Activated CD4-positive, CD25-positive, alpha-beta regulatory T cell treated with anti-CD3 and anti-CD28 coated beads, Interleukin-2, amount 50 U/mL, for 72 hours (primary cell): ENCODE measurements around the gene E2F1.

ENCODE experiments used
- DNase-seq: peaks from one replicate; pipeline ENCODE4 v3.0.0; 2021

Gene E2F1, protein sequence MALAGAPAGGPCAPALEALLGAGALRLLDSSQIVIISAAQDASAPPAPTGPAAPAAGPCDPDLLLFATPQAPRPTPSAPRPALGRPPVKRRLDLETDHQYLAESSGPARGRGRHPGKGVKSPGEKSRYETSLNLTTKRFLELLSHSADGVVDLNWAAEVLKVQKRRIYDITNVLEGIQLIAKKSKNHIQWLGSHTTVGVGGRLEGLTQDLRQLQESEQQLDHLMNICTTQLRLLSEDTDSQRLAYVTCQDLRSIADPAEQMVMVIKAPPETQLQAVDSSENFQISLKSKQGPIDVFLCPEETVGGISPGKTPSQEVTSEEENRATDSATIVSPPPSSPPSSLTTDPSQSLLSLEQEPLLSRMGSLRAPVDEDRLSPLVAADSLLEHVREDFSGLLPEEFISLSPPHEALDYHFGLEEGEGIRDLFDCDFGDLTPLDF

DNA sequence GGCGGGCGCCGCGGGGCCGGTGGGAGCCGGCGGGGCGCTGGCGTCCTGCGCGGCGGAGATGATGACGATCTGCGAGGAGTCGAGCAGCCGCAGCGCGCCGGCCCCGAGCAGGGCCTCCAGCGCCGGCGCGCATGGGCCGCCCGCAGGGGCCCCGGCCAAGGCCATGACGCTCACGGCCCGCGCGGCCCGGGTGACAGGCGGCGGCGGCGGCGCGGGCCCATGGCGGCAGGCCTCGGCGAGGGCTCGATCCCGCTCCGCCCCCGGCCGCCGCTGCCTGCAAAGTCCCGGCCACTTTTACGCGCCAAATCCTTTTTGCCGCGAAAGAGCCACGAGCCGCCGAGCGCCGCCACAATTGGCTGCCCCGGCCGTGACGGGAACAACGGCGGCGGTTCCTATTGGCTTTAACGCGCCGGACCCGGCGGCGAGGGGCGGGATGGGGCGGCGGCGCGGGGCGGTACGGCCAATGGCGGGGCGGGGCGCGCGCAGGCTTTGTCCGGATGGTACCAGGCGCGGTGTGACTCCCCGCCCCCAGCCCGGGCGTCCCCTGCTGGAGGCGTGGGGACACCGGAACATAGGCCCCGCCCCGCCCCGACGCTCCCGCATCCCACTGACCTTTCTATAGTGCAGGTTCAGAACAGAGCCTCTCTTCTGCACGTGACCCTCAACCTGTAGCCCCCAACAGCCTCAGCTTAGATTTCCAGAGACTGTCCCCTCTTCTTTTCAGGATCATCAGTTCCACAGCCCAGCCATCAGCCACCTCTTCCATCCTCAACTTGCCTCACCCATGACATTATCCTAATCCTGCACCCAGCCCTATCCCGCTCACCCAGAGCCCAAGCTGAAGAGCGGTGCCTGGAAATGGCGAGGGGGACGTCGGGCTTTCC is at the start of gene E2F1:
TSS of gene E2F1 (minus strand) at position 286 of the 884 bp plus-strand sequence. CDS start at position 165, 121 bp downstream.
- DNase-seq, result peak; percentile 97

- DNase-seq, result no peak
These were observed 47.7 kb upstream of the E2F1 start for GRCh38 chr20:33733654-33734576.

GRCh38 chr20:33732166-33732970 is 46.2 kb upstream of the E2F1 start:
- peak; percentile 79 for DNase-seq

- DNase-seq, result peak; percentile 90
These were observed 45.5 kb upstream of the E2F1 start, which contains the start of gene ZNF341 for GRCh38 chr20:33731693-33732165. Gene ZNF341, plus strand, starts transcription at chr20:33731996. Its CDS starts 26 bp downstream, at chr20:33732022.

- DNase-seq, result no peak
These were observed 44.9 kb upstream of the E2F1 start for GRCh38 chr20:33730946-33731692.

GRCh38 chr20:33729101-33729500 is 42.9 kb upstream of the E2F1 start:
- no peak for DNase-seq

- no peak for DNase-seq
These were observed 42.3 kb upstream of the E2F1 start for GRCh38 chr20:33728463-33728862.

DNA sequence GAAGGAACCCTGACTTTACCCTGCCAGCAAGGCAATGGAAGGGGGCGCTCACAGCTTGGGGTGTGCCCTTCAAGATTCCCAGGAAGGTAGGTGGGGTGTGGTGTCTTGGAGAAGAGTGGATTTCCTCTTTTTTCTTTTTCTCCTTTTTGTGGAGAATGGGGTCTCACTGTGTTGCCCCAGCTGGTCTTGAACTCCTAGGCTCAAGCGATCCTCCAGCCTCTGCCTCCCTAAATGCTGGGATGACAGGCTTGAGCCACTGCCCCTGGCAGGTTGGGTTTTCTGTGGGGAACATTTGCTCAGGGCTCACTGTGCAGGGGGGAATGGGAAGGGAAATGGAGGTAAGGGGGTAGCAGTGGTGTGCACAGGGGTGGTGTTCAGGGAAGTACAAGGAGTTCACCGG is 41.6 kb upstream of the E2F1 start:
- DNase-seq, result no peak

GRCh38 chr20:33727115-33727479 is 40.9 kb upstream of the E2F1 start:
- DNase-seq, result no peak

DNA sequence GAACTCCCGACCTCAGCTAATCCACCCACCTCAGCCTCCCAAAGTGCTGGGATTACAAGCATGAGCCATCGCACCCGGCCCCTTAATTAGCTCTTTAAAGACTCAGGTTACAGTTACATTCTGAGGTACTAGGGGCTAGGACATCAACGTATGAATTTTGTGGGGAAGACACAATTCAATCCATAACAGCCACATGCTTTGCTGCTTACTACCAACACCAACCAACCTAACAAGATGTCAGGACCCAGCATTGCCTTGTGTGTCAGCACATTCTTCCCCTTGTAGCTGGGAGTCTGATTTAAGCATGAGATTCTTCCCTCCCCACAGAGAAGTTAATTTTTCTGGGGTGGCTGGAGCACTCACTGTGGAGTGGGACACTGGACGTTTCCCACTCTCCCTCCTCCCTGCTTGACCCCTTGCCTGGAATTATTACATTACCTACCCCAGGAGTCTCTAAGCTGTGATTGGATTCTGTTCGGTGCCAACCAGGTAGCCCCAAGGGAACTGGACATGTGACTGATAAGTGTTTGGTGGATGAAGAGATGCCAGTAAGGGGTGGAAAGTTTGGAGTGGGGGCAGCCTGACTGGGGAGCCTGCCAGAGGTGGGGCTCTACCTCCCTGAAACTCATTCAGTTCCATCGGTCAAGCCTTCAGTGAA is 39.6 kb upstream of the E2F1 start:
- no peak for DNase-seq

DNA sequence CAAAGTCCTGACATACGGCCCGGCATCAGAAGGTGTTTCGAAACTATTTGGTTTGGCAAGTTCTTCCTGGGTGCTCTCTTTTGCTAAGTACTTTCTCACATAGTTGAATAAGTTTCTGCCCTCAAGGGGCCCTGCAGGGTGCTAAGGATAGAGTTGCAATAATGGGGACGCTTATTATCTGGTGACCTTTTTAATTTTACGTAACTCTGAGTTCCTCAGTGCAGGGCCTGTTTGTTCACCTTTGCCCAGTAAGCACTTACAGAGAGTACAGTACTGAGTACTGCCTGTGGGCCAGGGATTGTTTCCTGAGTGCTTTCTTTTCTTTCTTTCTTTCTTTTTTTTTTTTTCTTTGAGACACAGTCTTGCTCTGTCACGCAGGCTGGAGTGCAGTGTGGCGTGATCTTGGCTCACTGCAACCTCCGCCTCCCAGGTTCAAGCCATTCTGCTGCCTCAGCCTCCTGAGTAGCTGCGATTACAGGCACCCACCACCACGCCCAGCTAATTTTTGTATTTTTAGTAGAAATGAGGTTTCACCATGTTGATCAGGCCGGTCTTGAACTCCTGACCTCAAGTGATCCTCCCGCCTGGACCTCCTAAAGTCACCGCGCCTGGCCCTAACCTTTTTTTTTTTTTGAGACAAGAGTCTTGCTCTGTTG is 38.4 kb upstream of the E2F1 start:
- no peak for DNase-seq

GRCh38 chr20:33721391-33722140 is 35.4 kb upstream of the E2F1 start:
- DNase-seq, result no peak

DNA sequence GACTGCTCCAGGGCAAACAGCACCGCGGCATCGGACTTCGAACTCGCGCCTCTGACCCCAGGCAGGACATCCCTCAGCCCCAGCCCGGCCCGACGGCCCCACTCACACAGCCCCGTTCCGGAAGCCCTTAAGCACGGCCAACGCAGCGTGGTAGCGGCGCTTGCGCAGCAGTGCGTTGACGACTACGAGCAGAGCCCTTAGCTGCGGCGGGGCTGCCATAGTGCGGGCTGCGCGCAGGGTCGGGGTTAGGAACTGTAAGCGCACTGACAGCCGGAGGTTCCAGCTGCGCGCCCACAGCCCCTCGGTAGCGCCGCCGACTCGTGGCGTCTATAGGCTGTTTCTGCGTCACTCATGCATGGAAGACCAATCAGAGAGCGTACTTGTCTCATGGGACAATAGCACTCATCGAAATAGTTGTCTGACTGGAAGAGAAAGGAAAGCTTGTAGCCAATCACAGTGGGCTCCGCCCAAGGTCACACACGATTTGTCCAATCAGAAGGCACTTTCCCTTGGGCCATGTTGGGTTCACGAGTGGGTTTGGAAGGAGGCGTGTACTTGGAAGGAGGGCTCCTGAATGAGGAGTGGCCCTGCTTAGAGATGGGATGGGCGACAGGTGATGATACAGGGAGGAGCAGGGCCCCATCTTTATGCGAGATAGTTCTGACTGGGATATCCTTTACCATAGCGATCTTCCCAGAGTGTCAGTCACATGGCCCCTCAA is 34.0 kb upstream of the E2F1 start, which contains the start of gene PXMP4:
TSS of gene PXMP4 (minus strand) at position 322 of the 721 bp plus-strand sequence. CDS start at position 219, 103 bp downstream.
- peak; percentile 83 for DNase-seq

DNA sequence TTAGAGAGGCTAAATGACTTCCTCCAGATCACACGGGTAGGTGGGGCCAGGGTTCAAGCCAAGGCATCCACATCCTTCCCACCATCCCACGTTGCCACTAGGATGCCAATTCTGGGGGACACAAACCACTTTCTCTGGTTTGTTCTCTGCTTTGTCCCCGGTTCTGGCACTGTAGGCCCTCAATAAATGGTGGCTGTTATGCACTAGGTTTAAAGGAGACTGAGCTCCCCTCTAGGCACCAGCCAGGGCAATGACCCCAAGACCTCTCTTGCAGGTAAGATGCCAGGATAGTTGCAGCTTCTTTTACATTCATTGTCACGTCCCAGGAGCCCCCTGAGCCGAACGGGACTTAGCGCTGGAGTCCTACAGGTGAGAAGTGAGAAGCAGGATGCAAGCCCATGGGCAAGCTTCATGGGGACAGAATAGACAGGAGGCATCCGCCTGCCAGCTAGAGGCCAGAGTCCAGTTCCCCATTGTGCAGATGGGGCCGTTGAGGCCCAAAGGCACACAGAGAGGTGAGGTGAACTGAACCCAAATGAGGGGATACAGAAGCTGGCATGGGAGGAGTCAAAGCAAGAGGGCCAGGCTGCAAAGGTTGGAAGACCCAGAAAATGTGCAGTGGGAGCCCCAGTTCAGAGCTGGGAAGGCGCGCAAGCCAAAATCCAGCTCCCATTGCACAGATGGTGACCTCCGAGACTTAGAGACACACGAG is 33.2 kb upstream of the E2F1 start:
- DNase-seq, result no peak

DNA sequence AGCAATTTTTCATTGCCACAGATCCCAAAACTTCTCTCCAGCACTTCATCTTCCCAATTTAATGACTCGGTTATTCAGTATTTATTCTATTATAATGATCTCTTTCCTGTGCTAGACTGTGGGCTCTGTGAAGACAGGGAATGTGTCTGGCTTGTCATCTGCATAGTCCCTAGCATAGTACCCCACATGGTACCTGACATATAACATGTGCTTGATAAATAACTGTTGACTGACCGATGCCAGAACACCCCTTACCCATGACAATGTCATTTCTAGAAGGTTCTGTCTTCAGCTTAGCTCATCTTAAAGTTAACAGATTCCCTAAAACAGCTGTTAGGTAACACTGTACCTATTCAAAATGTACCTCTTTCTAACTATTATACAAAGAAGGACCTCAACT is 30.3 kb upstream of the E2F1 start:
- no peak for DNase-seq

DNA sequence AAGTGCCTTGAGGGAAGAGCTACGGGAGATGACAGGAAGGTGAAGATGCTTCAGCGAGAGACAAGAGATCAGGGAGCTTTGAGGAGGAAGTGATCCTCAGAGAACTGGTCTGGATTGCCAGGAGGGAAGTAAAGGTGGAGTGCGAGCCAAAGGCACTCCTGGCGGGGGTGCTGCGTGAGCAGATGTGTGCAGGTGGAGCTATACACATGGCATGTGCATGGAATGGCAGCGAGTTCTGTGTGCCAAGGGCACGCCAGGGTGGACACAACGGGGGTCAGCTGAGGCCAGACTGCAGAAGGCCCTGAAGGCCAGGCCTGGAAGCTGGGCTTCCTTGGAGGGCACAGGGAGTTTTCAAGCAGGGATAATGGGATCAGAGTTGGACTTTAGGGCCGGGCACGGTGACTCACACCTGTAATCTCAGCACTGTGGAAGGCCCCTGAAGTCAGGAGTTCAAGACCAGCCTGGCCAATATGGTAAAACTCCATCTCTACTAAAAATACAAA is 27.7 kb upstream of the E2F1 start:
- no peak for DNase-seq

DNA sequence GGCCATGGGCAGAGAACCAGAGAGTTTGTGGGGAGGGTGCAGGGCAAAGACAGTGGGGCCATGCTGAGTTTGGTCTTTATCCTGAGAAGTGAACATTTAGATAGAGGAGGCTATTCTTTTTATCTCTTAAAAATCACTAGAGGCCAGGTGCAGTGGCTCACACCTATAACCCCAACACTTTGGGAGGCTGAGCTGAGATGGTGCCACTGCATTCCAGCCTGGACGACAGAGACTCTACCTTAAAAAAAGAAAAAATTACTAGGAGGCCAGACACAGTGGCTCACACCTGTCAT is 25.2 kb upstream of the E2F1 start:
- no peak for DNase-seq
